IMR-90 (cell line): ENCODE measurements around the gene PPP1R13B. TPM values are rescaled to one million over a fixed set of nuclear protein-coding genes. Genes with fewer than 3 reads are reported as not detected.

ENCODE experiments used
- ATAC-seq: fragments of 200-7000 bp; cut with Tn5 transposase; 2 replicates; pipeline ENCODE4 v1.9.1; 2020; ENCODE audit warnings: low read depth, mild to moderate bottlenecking, moderate library complexity
- BruUV-seq: library from RNA; stranded (reverse); fragments of 400-500 nt; replicated peaks from 2 replicates; lab custom pipeline; 2021; lab: Mats Ljungman, UMichigan
- CTCF ChIA-PET: fragments of 300-600 bp; formaldehyde crosslinking; extraction: SDS; loops from one replicate; lab custom pipeline; 2021; ENCODE audit warnings: antibody characterized with exemption; lab: Yijun Ruan, JAX
- POLR2A ChIA-PET: fragments of 300-600 bp; sonication (Branson Sonifier 250); formaldehyde crosslinking; loops from one replicate; lab custom pipeline; 2022; ENCODE audit warnings: antibody characterized with exemption; ENCODE audit not compliant: unreplicated experiment; lab: Charles Lee
- DNase-seq: peaks from one replicate; pipeline ENCODE4 v3.0.0; 2013
- H2AFZ ChIP-seq: replicated peaks from 2 replicates; pipeline ENCODE3; 2013; ENCODE audit warnings: low read length, mild to moderate bottlenecking; ENCODE audit not compliant: poor library complexity
- H2AK5ac ChIP-seq: 2 replicates; pipeline ENCODE4 v1.6.1; 2013; ENCODE audit warnings: low read depth, low read length, inconsistent platforms
- H2AK9ac ChIP-seq: replicated peaks from 2 replicates; pipeline ENCODE3; 2013; ENCODE audit warnings: mild to moderate bottlenecking, low read depth, low read length, moderate library complexity; ENCODE audit not compliant: poor library complexity
- H2BK120ac ChIP-seq: 2 replicates; pipeline ENCODE4 v1.6.1; 2013; ENCODE audit warnings: low read depth, low read length, inconsistent platforms
- H2BK15ac ChIP-seq: 3 replicates; pipeline ENCODE4 v1.6.1; 2013; ENCODE audit warnings: low read depth, low read length, inconsistent platforms
- H2BK20ac ChIP-seq: 2 replicates; pipeline ENCODE4 v1.6.1; 2013; ENCODE audit warnings: low read depth, mild to moderate bottlenecking, inconsistent platforms, low read length, moderate library complexity
- H2BK5ac ChIP-seq: 2 replicates; pipeline ENCODE4 v1.6.1; 2013; ENCODE audit warnings: mild to moderate bottlenecking, low read depth, low read length, inconsistent platforms; ENCODE audit not compliant: poor library complexity, severe bottlenecking
- H3K14ac ChIP-seq: replicated peaks from 2 replicates; pipeline ENCODE4 v1.6.1; 2013; ENCODE audit warnings: low read depth, low read length, inconsistent platforms
- H3K18ac ChIP-seq: 2 replicates; pipeline ENCODE4 v1.6.1; 2013; ENCODE audit warnings: low read depth, low read length, control low read depth
- H3K23ac ChIP-seq: 2 replicates; pipeline ENCODE4 v1.6.1; 2013; ENCODE audit warnings: low read depth, low read length, inconsistent platforms
- H3K27ac ChIP-seq: 2 replicates; pipeline ENCODE4 v1.5.1; 2013; ENCODE audit warnings: mild to moderate bottlenecking, control low read depth, low read length; ENCODE audit not compliant: insufficient read depth
- H3K27me3 ChIP-seq: 2 replicates; pipeline ENCODE4 v1.6.1; 2013; ENCODE audit warnings: low read length; ENCODE audit not compliant: control insufficient read depth, insufficient read depth
- H3K36me3 ChIP-seq: 2 replicates; pipeline ENCODE4 v1.6.1; 2013; ENCODE audit warnings: low read length, mixed read lengths; ENCODE audit not compliant: control insufficient read depth, insufficient read depth
- H3K4ac ChIP-seq: 2 replicates; pipeline ENCODE4 v1.6.1; 2013; ENCODE audit warnings: low read depth, low read length, inconsistent platforms
- H3K4me1 ChIP-seq: 2 replicates; pipeline ENCODE4 v1.6.1; 2013; ENCODE audit warnings: low read length, mixed read lengths; ENCODE audit not compliant: control insufficient read depth, insufficient read depth
- H3K4me2 ChIP-seq: 2 replicates; pipeline ENCODE4 v1.6.1; 2013; ENCODE audit warnings: low read depth, mild to moderate bottlenecking, control low read depth, low read length, moderate library complexity
- H3K4me3 ChIP-seq: 2 replicates; pipeline ENCODE4 v1.5.1; 2013; ENCODE audit warnings: low read depth, mild to moderate bottlenecking, control low read depth, low read length, moderate library complexity; ENCODE audit not compliant: insufficient read depth
- H3K56ac ChIP-seq: 2 replicates; pipeline ENCODE4 v1.6.1; 2013; ENCODE audit warnings: low read length, inconsistent platforms; ENCODE audit not compliant: insufficient read depth; ENCODE audit errors: extremely low read depth
- H3K79me1 ChIP-seq, 2 experiments: 2 replicates each; pipeline ENCODE4 v1.6.1; 2013; ENCODE audit warnings: low read length in 2 of 2, inconsistent platforms in 1 of 2, low read depth in 1 of 2
- H3K9ac ChIP-seq: 2 replicates; pipeline ENCODE4 v1.6.1; 2013; ENCODE audit warnings: low read depth, low read length, control low read depth
- H3K9me1 ChIP-seq: 2 replicates; pipeline ENCODE4 v1.6.1; 2013; ENCODE audit warnings: low read length, inconsistent platforms; ENCODE audit not compliant: insufficient read depth
- H3K9me3 ChIP-seq: 2 replicates; pipeline ENCODE4 v1.6.1; 2013; ENCODE audit warnings: low read length; ENCODE audit not compliant: control insufficient read depth, insufficient read depth
- H4K20me1 ChIP-seq: 2 replicates; pipeline ENCODE4 v1.6.1; 2013; ENCODE audit warnings: low read length, inconsistent platforms; ENCODE audit not compliant: insufficient read depth
- H4K5ac ChIP-seq: 2 replicates; pipeline ENCODE4 v1.6.1; 2013; ENCODE audit warnings: mild to moderate bottlenecking, low read depth, low read length, control low read depth
- H4K8ac ChIP-seq, 2 experiments: 2 replicates each; pipeline ENCODE4 v1.6.1; 2013; ENCODE audit warnings: low read depth in 2 of 2, low read length in 2 of 2, control low read depth in 1 of 2, inconsistent platforms in 1 of 2
- H4K91ac ChIP-seq: 2 replicates; pipeline ENCODE4 v1.6.1; 2013; ENCODE audit warnings: low read depth, low read length, inconsistent platforms; ENCODE audit not compliant: insufficient read depth
- CEBPB ChIP-seq: IDR thresholded peaks from 2 replicates; pipeline ENCODE4 v1.6.1; 2012; ENCODE audit warnings: low read depth, low read length, improper control_type of control experiment
- MAFK ChIP-seq: IDR thresholded peaks from 2 replicates; pipeline ENCODE4 v1.6.1; 2012; ENCODE audit warnings: low read depth, low read length, improper control_type of control experiment
- MAZ ChIP-seq: IDR thresholded peaks from 2 replicates; pipeline ENCODE4 v1.6.1; 2012; ENCODE audit warnings: low read depth, mild to moderate bottlenecking, low read length, improper control_type of control experiment, moderate library complexity, borderline replicate concordance
- NFE2L2 ChIP-seq: fragments of 150-350 bp; IDR thresholded peaks from 2 replicates; pipeline ENCODE4 v1.6.1; 2016; ENCODE audit warnings: low read depth, mild to moderate bottlenecking, low read length
- RAD21 ChIP-seq: IDR thresholded peaks from 2 replicates; pipeline ENCODE4 v1.6.1; 2012; ENCODE audit warnings: low read length, improper control_type of control experiment
- RFX5 ChIP-seq: IDR thresholded peaks from 2 replicates; pipeline ENCODE4 v1.8.0; 2012; ENCODE audit warnings: low read depth, mild to moderate bottlenecking, low read length, moderate library complexity
- SMC3 ChIP-seq: fragments of 150-350 bp; IDR thresholded peaks from 2 replicates; pipeline ENCODE4 v1.6.1; 2016; ENCODE audit warnings: low read depth, mild to moderate bottlenecking, antibody characterized with exemption, low read length, moderate library complexity
- WGBS, 2 experiments: methylation state at CpG; one replicate each; pipeline versions ENCODE4 v1.1.5 to v1.1.7; 2013; ENCODE audit warnings: missing lambda C conversion rate in 2 of 2; ENCODE audit not compliant: insufficient read length in 1 of 2; ENCODE audit errors: extremely low coverage in 2 of 2; 5-methylcytosine and 5-hydroxymethylcytosine counted together
- dilution Hi-C: fragments of 300-500 bp; cut with HindIII; formaldehyde crosslinking; loops from one replicate; pipeline ENCODE4 v1.14.3; 2018; ENCODE audit warnings: low sequenced_read_pairs; ENCODE audit not compliant: unreplicated experiment
- in situ Hi-C: fragments of 300-500 bp; cut with MboI; formaldehyde crosslinking; loops from 3 replicates; pipeline ENCODE4 v1.14.3; 2019; ENCODE audit warnings: low sequenced_read_pairs, inconsistent platforms, mixed read lengths
- intact Hi-C: fragments of 100-400 bp; cut with micrococcal nuclease; formaldehyde crosslinking; loops from 2 replicates; pipeline ENCODE4 v1.10.0; 2022
- polyA plus RNA-seq, 3 experiments: library from polyadenylated mRNA; depleted of rRNA; stranded (reverse); fragments of >200 nt; gene quantifications; 2 replicates each; pipeline ENCODE4 v1.2.3, GENCODE V29; 2012; ENCODE audit warnings: low replicate concordance in 1 of 3
- total RNA-seq: library from RNA; depleted of rRNA; stranded (reverse); fragments of >200 nt; gene quantifications from 2 replicates; pipeline ENCODE4 v1.2.3, GENCODE V29; 2012
- TF ChIP-seq, protein P1 (sequence below): fragments of 150-350 bp; IDR thresholded peaks from 2 replicates; pipeline ENCODE4 v1.6.1; 2016; ENCODE audit warnings: low read depth, mild to moderate bottlenecking, low read length, moderate library complexity, borderline replicate concordance

PPP1R13B gene
- total and polyA plus RNA-seq, 2 of the 4 experiments (the other 2 are of a cell fraction) = 1.6 to 2.8 TPM

- TF ChIP-seq NFE2L2 = no peak
Observed at GRCh38 chr14:103699901-103700752, 147.2 kb downstream of the PPP1R13B start (continued).

DNA sequence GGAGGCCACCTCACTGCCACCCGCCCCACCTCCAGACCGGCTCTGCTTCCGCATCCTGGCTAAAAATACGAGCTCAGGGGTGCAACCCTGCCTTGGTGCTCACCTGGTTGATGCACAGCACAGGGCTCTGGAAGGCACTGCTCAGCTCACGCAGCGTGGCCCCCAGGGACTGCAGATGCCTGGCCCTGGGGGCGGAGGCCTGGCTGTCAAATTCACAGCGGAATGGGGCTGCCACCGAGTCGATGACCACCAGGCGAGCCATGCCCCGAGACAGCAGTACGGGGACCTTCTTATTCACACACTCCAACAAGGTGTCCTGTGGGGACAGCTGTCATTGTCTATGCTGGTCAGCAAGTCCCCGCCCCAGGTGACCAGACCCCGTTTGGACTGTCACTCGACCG lies 148.1 kb downstream of the PPP1R13B start:
- Histone ChIP-seq H2BK20ac (no peak overlapping the region), H3K9ac (no peak overlapping the region), H2AK9ac (no peak overlapping the region), H3K14ac (no peak overlapping the region), H4K20me1 (peaks cover 61% of the 10 kb centered on the region), H2BK5ac (no peak overlapping the region), H2AFZ (no peak overlapping the region), H4K5ac (no peak overlapping the region), H4K91ac (no peak overlapping the region), H3K4me2 (no peak overlapping the region), H3K4ac (no peak overlapping the region), H4K8ac (no peak overlapping the region), H3K9me3 (no peaks in the 10 kb centered on the region), H3K4me3 (no peak overlapping the region), H3K56ac (no peak overlapping the region), H3K79me1 (peaks cover 31 to 84% of the 10 kb centered on the region in 2 experiments), H3K27me3 (no peaks in the 10 kb centered on the region), H3K9me1 (peaks cover 3% of the 10 kb centered on the region; the same call in 1 of the 2 replicates), H3K36me3 (peaks cover 58% of the 10 kb centered on the region), H3K23ac (no peak overlapping the region), H2BK15ac (no peak overlapping the region), H2AK5ac (no peak overlapping the region), H3K27ac (no peak overlapping the region), H3K4me1 (peaks cover 15% of the 10 kb centered on the region), H3K18ac (no peak overlapping the region), H2BK120ac (no peak overlapping the region)
- ATAC-seq = no peak
- ChIA-PET CTCF (no interaction called here), POLR2A (no interaction called here)
- in situ Hi-C loops (no loop called here), intact Hi-C loops (no loop called here), dilution Hi-C loops (no loop called here)
- TF ChIP-seq MAFK = no peak
- no peak for TF ChIP-seq RFX5
- no peak for TF ChIP-seq MAZ
- TF ChIP-seq NFE2L2 = no peak
- no peak for TF ChIP-seq RAD21
- no peak for TF ChIP-seq CEBPB
- no peak for TF ChIP-seq SMC3
- TF ChIP-seq, protein P1, sequence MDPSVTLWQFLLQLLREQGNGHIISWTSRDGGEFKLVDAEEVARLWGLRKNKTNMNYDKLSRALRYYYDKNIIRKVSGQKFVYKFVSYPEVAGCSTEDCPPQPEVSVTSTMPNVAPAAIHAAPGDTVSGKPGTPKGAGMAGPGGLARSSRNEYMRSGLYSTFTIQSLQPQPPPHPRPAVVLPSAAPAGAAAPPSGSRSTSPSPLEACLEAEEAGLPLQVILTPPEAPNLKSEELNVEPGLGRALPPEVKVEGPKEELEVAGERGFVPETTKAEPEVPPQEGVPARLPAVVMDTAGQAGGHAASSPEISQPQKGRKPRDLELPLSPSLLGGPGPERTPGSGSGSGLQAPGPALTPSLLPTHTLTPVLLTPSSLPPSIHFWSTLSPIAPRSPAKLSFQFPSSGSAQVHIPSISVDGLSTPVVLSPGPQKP = no peak
- DNase-seq = no peak
- 91% methylated on average over 15 of the region's 17 CpGs; no CpG with 5 or more reads in 1 of the 2 experiments for WGBS, 2 experiments
- no TSS peak for BruUV-seq
